ENCODE results near the gene TSSC4. TPM values are rescaled to one million over a fixed set of nuclear protein-coding genes. Genes with fewer than 3 reads are reported as not detected.

Gene TSSC4
- total RNA-seq, 1 donor from 2014 or later = 59.7 TPM

DNA sequence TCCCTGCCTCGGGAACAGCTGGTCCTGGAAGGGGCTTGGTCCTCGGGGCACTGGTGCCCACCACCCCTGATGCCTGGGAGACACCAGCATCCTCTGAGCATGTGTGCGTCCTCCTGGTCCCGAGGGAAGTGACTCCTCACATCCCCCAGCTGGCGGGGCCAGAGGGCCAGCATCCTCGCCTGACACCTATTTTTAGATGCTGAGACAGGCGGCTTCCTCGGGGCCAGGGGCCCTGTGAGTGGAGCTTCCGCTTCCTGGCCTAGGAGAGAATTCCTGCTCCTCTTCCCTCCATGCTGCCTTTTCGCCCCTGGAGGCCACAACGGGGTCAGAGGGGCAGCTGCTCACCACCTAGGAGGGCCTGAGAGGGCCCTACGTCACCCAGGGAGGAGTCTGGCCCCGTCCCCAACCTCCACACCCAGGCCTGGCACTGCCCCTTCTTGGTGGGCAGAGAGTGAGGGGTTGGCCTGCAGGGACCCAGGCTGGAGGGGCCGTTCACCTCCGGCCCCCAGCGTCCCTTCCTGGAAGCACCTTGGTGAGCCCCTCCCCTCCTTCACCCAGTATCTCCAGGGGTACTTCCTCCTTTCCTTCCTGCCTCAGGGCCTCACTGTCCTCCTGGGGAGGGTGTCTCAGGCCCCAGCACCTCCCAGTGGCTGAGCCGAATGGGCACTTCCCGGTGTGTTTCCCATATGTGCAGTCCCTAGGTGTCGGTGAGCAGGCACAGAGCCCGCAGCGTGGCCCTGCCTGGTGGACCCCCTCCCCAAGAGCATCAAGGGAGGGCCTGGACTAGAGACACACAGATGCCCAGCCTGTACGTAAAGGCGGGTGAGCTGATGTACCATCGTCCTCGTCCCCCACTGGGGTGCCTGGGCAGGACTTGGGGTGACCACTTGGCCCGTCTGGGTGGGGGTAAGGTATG is 17.4 kb upstream of the TSSC4 start:
- no peaks in the 10 kb centered on the region for H3K9me3 Mint-ChIP-seq
- TF ChIP-seq, protein P1, sequence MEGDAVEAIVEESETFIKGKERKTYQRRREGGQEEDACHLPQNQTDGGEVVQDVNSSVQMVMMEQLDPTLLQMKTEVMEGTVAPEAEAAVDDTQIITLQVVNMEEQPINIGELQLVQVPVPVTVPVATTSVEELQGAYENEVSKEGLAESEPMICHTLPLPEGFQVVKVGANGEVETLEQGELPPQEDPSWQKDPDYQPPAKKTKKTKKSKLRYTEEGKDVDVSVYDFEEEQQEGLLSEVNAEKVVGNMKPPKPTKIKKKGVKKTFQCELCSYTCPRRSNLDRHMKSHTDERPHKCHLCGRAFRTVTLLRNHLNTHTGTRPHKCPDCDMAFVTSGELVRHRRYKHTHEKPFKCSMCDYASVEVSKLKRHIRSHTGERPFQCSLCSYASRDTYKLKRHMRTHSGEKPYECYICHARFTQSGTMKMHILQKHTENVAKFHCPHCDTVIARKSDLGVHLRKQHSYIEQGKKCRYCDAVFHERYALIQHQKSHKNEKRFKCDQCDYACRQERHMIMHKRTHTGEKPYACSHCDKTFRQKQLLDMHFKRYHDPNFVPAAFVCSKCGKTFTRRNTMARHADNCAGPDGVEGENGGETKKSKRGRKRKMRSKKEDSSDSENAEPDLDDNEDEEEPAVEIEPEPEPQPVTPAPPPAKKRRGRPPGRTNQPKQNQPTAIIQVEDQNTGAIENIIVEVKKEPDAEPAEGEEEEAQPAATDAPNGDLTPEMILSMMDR (IDR thresholded peaks at IDR 0.05) = no peak
- H3K27me3 Mint-ChIP-seq = no peaks in the 10 kb centered on the region
- ATAC-seq (ENCODE audit: low read depth) (no peak), DNase-seq (no peak)
- H3K36me3 Mint-ChIP-seq (ENCODE audit: low read depth) = peaks cover 3% of the 10 kb centered on the region
- peak overlapping the region; percentile 58 for H3K4me3 Mint-ChIP-seq
- H3K4me1 Mint-ChIP-seq = peaks cover 93% of the 10 kb centered on the region
- intact Hi-C loops (cut with micrococcal nuclease) = loop anchor here (5.0 kb wide), 2 partner anchors 116 to 531 kb away; partner anchors contain the start of gene LSP1
- ChIA-PET CTCF (interaction anchor here (2.1 kb wide), 1 partner anchor 79 kb away, joined by 6 read pairs; no protein-coding TSS in a partner anchor), POLR2A (interaction anchor here (0.6 to 8.5 kb wide), 5 partner anchors 8 to 808 kb away, joined by 3 to 91 read pairs (median 5); partner anchors contain the start of genes C11orf21, TSPAN32 and TSSC4)
- peak overlapping the region; percentile 84 for H3K27ac Mint-ChIP-seq

GRCh38 chr11:2383852-2384804 is 16.4 kb upstream of the TSSC4 start:
- peaks cover 93% of the 10 kb centered on the region for H3K4me1 Mint-ChIP-seq
- intact Hi-C loops (cut with micrococcal nuclease) = loop anchor here (5.0 kb wide), 2 partner anchors 117 to 532 kb away; partner anchors contain the start of gene LSP1
- CTCF ChIA-PET = interaction anchor here (1.0 to 2.1 kb wide), 2 partner anchors 78 to 80 kb away, joined by 3 to 6 read pairs; no protein-coding TSS in a partner anchor
- no peaks in the 10 kb centered on the region for H3K9me3 Mint-ChIP-seq
- H3K27ac Mint-ChIP-seq = peak overlapping the region; percentile 91
- H3K27me3 Mint-ChIP-seq = no peaks in the 10 kb centered on the region
- POLR2A ChIA-PET = interaction anchor here (0.6 to 8.5 kb wide), 8 partner anchors 7 to 809 kb away, joined by 4 to 91 read pairs (median 6); partner anchors contain the start of genes C11orf21, CD81, LSP1 and TSPAN32
- peak overlapping the region; percentile 82 for H3K4me3 Mint-ChIP-seq
- ATAC-seq (ENCODE audit: low read depth) (peak; percentile 39), DNase-seq (peak; percentile 59)
- TF ChIP-seq, protein P1 (IDR thresholded peaks at IDR 0.05) = no peak
- H3K36me3 Mint-ChIP-seq (ENCODE audit: low read depth) = peaks cover 3% of the 10 kb centered on the region

GRCh38 chr11:2385156-2386151 is 15.1 kb upstream of the TSSC4 start:
- peaks cover 10% of the 10 kb centered on the region for H3K36me3 Mint-ChIP-seq (ENCODE audit: low read depth)
- CTCF ChIA-PET = interaction anchor here (1.0 to 2.1 kb wide), 3 partner anchors 35 to 81 kb away, joined by 3 to 6 read pairs (median 3); no protein-coding TSS in a partner anchor
- no peaks in the 10 kb centered on the region for H3K9me3 Mint-ChIP-seq
- peak; percentile 65 for DNase-seq
- peak; percentile 61 for ATAC-seq (ENCODE audit: low read depth)
- intact Hi-C loops (cut with micrococcal nuclease) = loop anchor here (1.0 to 5.0 kb wide), 4 partner anchors 8 to 672 kb away; partner anchors contain the start of genes CARS1, CD81 and TSSC4
- peak overlapping the region; percentile 82 for H3K4me3 Mint-ChIP-seq
- no peaks in the 10 kb centered on the region for H3K27me3 Mint-ChIP-seq
- H3K27ac Mint-ChIP-seq = peak overlapping the region; percentile 91
- TF ChIP-seq, protein P1 (IDR thresholded peaks at IDR 0.05) = no peak
- peaks cover 94% of the 10 kb centered on the region for H3K4me1 Mint-ChIP-seq
- POLR2A ChIA-PET = interaction anchor here (0.7 to 8.5 kb wide), 7 partner anchors 8 to 811 kb away, joined by 3 to 91 read pairs (median 6); partner anchors contain the start of genes C11orf21, CD81, LSP1 and TSPAN32

GRCh38 chr11:2386591-2386990 is 14.0 kb upstream of the TSSC4 start:
- H3K27me3 Mint-ChIP-seq = no peaks in the 10 kb centered on the region
- no peak for DNase-seq
- no peak for ATAC-seq (ENCODE audit: low read depth)
- POLR2A ChIA-PET = interaction anchor here (0.6 to 8.5 kb wide), 5 partner anchors 9 to 84 kb away, joined by 3 to 91 read pairs (median 20); partner anchors contain the start of genes CD81, TSPAN32 and TSSC4
- intact Hi-C loops (cut with micrococcal nuclease) = loop anchor here (5.0 kb wide), 1 partner anchor 671 kb away; the partner anchor contains the start of gene CARS1
- CTCF ChIA-PET = interaction anchor here (1.1 to 1.5 kb wide), 3 partner anchors 34 to 82 kb away, joined by 3 to 5 read pairs (median 5); no protein-coding TSS in a partner anchor
- H3K4me3 Mint-ChIP-seq = peak overlapping the region; percentile 38
- TF ChIP-seq, protein P1 (IDR thresholded peaks at IDR 0.05) = no peak
- no peaks in the 10 kb centered on the region for H3K9me3 Mint-ChIP-seq
- peaks cover 91% of the 10 kb centered on the region for H3K4me1 Mint-ChIP-seq
- H3K36me3 Mint-ChIP-seq (ENCODE audit: low read depth) = peaks cover 12% of the 10 kb centered on the region
- peak overlapping the region; percentile 91 for H3K27ac Mint-ChIP-seq

Measured in activated B cell treated with CpG ODN at 0.5 μM for 24 hours (primary cell).